B cell (primary cell): Measurements from ENCODE around the gene CCNYL1. TPM values are rescaled to one million over a fixed set of nuclear protein-coding genes. Genes with fewer than 3 reads are reported as not detected.
A peak's percentile ranks its signal among the peaks of the same experiment; 100 is the strongest.

Experiments used
- ATAC-seq: fragments of 200-7000 bp; cut with Tn5 transposase; one replicate; pipeline ENCODE4 v1.10.0; 2021; ENCODE audit warnings: low read depth, mild to moderate bottlenecking, moderate number of reproducible peaks, moderate library complexity
- CTCF ChIA-PET: fragments of 350-600 bp; sonication (Branson Sonifier 250); formaldehyde crosslinking; loops from one replicate; lab custom pipeline; 2021; ENCODE audit warnings: antibody characterized with exemption, inconsistent platforms; lab: Charles Lee
- POLR2A ChIA-PET: fragments of 350-600 bp; sonication (Branson Sonifier 250); formaldehyde crosslinking; loops from one replicate; lab custom pipeline; 2021; ENCODE audit warnings: antibody characterized with exemption; lab: Charles Lee
- DNase-seq: peaks from one replicate; pipeline ENCODE4 v3.0.0; 2013
- H2AFZ ChIP-seq: 2 replicates; pipeline ENCODE4 v1.6.1; 2012; ENCODE audit warnings: mild to moderate bottlenecking, low read depth, low read length; ENCODE audit not compliant: insufficient read depth, poor library complexity, severe bottlenecking
- H3K27ac ChIP-seq, 2 donors: 1 replicate in 1 of 2; 2 replicates in 1 of 2; pipeline ENCODE4 v1.5.1; 2012 to 2013; ENCODE audit warnings: low read length in 2 of 2, mild to moderate bottlenecking in 2 of 2, moderate library complexity in 1 of 2
- H3K27me3 ChIP-seq, 4 experiments: fragments of 200-600 bp in 1 of 4; sonication (generic) in 1 of 4; replicated peaks in 1 of 4; 1 replicate in 2 of 4; 2 replicates in 2 of 4; pipeline versions ENCODE4 v1.6.1 to v1.7.0; 2013 to 2016; ENCODE audit warnings: low read length in 3 of 4, mild to moderate bottlenecking in 2 of 4, mixed read lengths in 1 of 4, moderate library complexity in 1 of 4; ENCODE audit not compliant: insufficient read depth in 4 of 4, control insufficient read depth in 3 of 4; ENCODE audit errors: control extremely low read depth in 1 of 4
- H3K36me3 ChIP-seq, 2 experiments: replicated peaks in 1 of 2; 1 replicate in 1 of 2; 2 replicates in 1 of 2; pipeline versions ENCODE4 v1.6.1 to v1.7.1; 2013; ENCODE audit warnings: low read length in 1 of 2; ENCODE audit not compliant: insufficient read depth in 2 of 2, control insufficient read depth in 1 of 2; ENCODE audit errors: control extremely low read depth in 1 of 2, extremely low read depth in 1 of 2
- H3K4me1 ChIP-seq, 2 donors: fragments of 200-600 bp in 1 of 2; sonication (generic) in 1 of 2; 1 replicate in 1 of 2; 2 replicates in 1 of 2; pipeline versions ENCODE4 v1.5.1 to v1.6.1; 2013 to 2017; ENCODE audit warnings: low read length in 2 of 2; ENCODE audit not compliant: control insufficient read depth in 2 of 2, insufficient read depth in 2 of 2
- H3K4me2 ChIP-seq: replicated peaks from 2 replicates; pipeline ENCODE3; 2012; ENCODE audit warnings: mild to moderate bottlenecking, low read depth, low read length; ENCODE audit not compliant: poor library complexity, severe bottlenecking
- H3K4me3 ChIP-seq, 5 experiments: fragments of 200-600 bp in 1 of 5; sonication (generic) in 1 of 5; 1 replicate in 3 of 5; 2 replicates in 2 of 5; pipeline versions ENCODE4 v1.5.1 to v1.7.0; 2011 to 2016; ENCODE audit warnings: low read length in 4 of 5, mild to moderate bottlenecking in 4 of 5, low read depth in 2 of 5, control low read depth in 1 of 5, moderate library complexity in 1 of 5; ENCODE audit not compliant: insufficient read depth in 1 of 5; ENCODE audit errors: control extremely low read depth in 1 of 5, extremely low read depth in 1 of 5
- H3K79me2 ChIP-seq: fragments of 200-600 bp; sonication (generic); one replicate; pipeline ENCODE4 v1.6.0; 2016; ENCODE audit warnings: low read length; ENCODE audit not compliant: control insufficient read depth, insufficient read depth
- H3K9ac ChIP-seq: fragments of 200-600 bp; sonication (generic); 2 replicates; pipeline ENCODE4 v1.6.1; 2017; ENCODE audit warnings: mild to moderate bottlenecking, low read length, moderate library complexity
- H3K9me3 ChIP-seq, 3 donors: one replicate each; pipeline versions ENCODE4 v1.6.1 to v1.7.1; 2013; ENCODE audit warnings: low read length in 2 of 3; ENCODE audit not compliant: control insufficient read depth in 2 of 3, insufficient read depth in 1 of 3; ENCODE audit errors: control extremely low read depth in 1 of 3
- H4K20me1 ChIP-seq: 2 replicates; pipeline ENCODE4 v1.6.0; 2012; ENCODE audit warnings: mild to moderate bottlenecking, low read length; ENCODE audit not compliant: insufficient read depth, control insufficient read depth, poor library complexity, severe bottlenecking
- H3K27ac Mint-ChIP-seq: one replicate; pipeline ENCODE4 v1.8.0; 2021; ENCODE audit warnings: mixed read lengths
- H3K27me3 Mint-ChIP-seq: one replicate; pipeline ENCODE4 v1.8.0; 2021; ENCODE audit warnings: mixed read lengths
- H3K4me1 Mint-ChIP-seq: one replicate; pipeline ENCODE4 v1.8.0; 2021; ENCODE audit warnings: mixed read lengths
- H3K4me3 Mint-ChIP-seq: one replicate; pipeline ENCODE4 v1.8.0; 2021; ENCODE audit warnings: mixed read lengths
- H3K9me3 Mint-ChIP-seq: one replicate; pipeline ENCODE4 v1.8.0; 2022; ENCODE audit warnings: mixed read lengths; ENCODE audit not compliant: insufficient read depth
- EZH2 ChIP-seq: IDR thresholded peaks from 2 replicates; pipeline ENCODE4 v1.6.1; 2012; ENCODE audit warnings: borderline replicate concordance, low read depth, mild to moderate bottlenecking, moderate library complexity, low read length; ENCODE audit not compliant: insufficient read depth, poor library complexity, severe bottlenecking
- WGBS: methylation state at CpG from one replicate; pipeline ENCODE4 v1.1.5; 2013; ENCODE audit warnings: missing lambda C conversion rate; ENCODE audit not compliant: insufficient coverage; 5-methylcytosine and 5-hydroxymethylcytosine counted together
- intact Hi-C: fragments of 100-400 bp; cut with micrococcal nuclease; formaldehyde crosslinking; loops from one replicate; pipeline ENCODE4 v1.10.0; 2022
- polyA plus RNA-seq: library from polyadenylated mRNA; depleted of rRNA; stranded (reverse); fragments of >200 nt; gene quantifications from 2 replicates; pipeline ENCODE4 v1.2.3, GENCODE V29; 2012
- total RNA-seq, 2 donors: library from RNA; stranded (reverse); fragments of 120-200 nt in 1 of 2; gene quantifications; 1 replicate in 1 of 2; 2 replicates in 1 of 2; pipeline versions ENCODE4 v1.2.3 to v1.2.4, GENCODE V29; 2013 to 2022
- TF ChIP-seq, protein P1 (sequence below): fragments of 200-600 bp; IDR thresholded peaks from one replicate; pipeline ENCODE4 v1.8.0; 2022; ENCODE audit warnings: antibody characterized with exemption, mild to moderate bottlenecking

Gene CCNYL1
- total and polyA plus RNA-seq, 2 donors (not counting 1 experiment from before 2014, with no cell fraction given), result 8.6 to 14.2 TPM

DNA sequence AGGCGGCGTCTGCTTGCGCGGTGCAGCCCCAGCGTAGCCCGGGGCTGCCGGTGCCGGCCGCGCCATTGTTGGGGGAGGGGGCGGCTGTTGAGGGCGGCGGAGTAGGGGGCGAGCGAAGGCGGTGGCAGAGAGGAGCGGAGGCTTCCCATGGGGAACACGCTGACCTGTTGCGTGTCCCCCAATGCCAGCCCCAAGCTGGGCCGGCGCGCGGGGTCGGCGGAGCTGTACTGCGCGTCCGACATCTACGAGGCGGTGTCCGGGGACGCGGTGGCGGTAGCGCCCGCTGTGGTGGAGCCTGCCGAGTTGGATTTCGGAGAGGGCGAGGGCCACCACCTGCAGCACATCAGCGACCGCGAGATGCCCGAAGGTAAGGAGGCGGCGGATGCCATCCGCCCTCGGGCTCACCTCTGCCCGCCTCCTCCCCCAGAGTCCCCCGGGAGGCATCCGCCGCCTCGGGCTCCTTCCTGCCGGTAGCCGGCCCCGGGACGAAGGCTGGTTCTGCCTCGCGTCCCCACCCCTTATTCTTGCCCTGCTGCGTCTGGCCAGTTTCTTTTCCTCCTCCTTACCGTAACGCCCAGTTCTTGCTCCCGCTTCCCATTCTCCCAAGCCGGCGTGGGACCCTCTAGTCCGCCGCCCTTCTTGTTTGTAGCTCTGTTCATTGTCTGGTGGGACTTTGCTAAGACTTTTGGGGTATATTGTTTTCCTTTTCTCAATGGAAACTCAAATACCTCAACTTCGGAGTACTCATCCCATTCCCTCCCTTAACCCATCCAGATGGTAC is 500 bp downstream of the CCNYL1 start:
- Histone ChIP-seq H2AFZ (peak overlapping the region; percentile 70), H3K27me3 (no peaks in the 10 kb centered on the region), H3K4me1 (peaks cover 17 to 19% of the 10 kb centered on the region in 2 donors), H3K79me2 (peaks cover 37% of the 10 kb centered on the region), H3K27ac (peak overlapping the region; percentile 78 to 83), H3K36me3 (peaks cover 0 to 2% of the 10 kb centered on the region in 2 experiments), H3K9ac (peak overlapping the region; percentile 95), H3K4me3 (peak overlapping the region; percentile 61 to 90 (median 81)), H4K20me1 (peaks cover 19% of the 10 kb centered on the region), H3K4me2 (peak overlapping the region; percentile 89), H3K9me3 (no peaks in the 10 kb centered on the region)
- Mint-ChIP-seq H3K27me3 (no peaks in the 10 kb centered on the region), H3K4me1 (peaks cover 23% of the 10 kb centered on the region), H3K27ac (peak overlapping the region; percentile 88), H3K9me3 (no peaks in the 10 kb centered on the region), H3K4me3 (peak overlapping the region; percentile 91)
- TF ChIP-seq, protein P1, sequence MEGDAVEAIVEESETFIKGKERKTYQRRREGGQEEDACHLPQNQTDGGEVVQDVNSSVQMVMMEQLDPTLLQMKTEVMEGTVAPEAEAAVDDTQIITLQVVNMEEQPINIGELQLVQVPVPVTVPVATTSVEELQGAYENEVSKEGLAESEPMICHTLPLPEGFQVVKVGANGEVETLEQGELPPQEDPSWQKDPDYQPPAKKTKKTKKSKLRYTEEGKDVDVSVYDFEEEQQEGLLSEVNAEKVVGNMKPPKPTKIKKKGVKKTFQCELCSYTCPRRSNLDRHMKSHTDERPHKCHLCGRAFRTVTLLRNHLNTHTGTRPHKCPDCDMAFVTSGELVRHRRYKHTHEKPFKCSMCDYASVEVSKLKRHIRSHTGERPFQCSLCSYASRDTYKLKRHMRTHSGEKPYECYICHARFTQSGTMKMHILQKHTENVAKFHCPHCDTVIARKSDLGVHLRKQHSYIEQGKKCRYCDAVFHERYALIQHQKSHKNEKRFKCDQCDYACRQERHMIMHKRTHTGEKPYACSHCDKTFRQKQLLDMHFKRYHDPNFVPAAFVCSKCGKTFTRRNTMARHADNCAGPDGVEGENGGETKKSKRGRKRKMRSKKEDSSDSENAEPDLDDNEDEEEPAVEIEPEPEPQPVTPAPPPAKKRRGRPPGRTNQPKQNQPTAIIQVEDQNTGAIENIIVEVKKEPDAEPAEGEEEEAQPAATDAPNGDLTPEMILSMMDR, result no peak
- TF ChIP-seq EZH2, result no peak
- WGBS, result under 1% methylated on average over 57 of the region's 67 CpGs
- intact Hi-C loops, result loop anchor here (1.0 to 5.0 kb wide), 8 partner anchors 50 to 1555 kb away; partner anchors contain the start of genes CREB1, EEF1B2, FASTKD2 and MDH1B
- POLR2A ChIA-PET, result interaction anchor here (1.2 to 2.2 kb wide), 4 partner anchors 86 to 947 kb away, joined by 3 to 24 read pairs (median 6); partner anchors contain the start of genes CREB1, FASTKD2, KLF7 and MDH1B
- ATAC-seq, result peak; percentile 18
- CTCF ChIA-PET, result interaction anchor here (0.9 to 3.3 kb wide), 10 partner anchors 15 to 542 kb away, joined by 3 to 27 read pairs (median 3); partner anchors contain the start of genes CREB1, METTL21A and PLEKHM3
- DNase-seq, result peak; percentile 79

DNA sequence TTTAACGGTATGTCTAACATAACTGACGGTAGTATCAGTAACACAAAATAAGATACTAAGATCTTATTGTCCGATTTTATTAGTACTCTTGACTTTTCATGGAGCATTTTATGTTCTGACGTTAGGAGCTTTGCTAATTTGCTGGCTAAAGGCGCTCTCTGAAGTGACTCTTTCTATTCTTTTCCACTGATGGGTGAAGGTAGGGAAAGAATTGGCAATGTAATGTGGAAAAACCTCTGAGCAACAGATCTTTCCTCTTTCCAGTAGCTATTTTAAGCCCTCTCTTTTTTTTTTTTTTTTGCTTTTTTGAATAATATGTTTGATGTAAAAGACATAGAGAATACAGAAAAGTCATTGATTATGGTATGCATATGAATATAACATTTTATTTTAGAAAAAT is 4.6 kb downstream of the CCNYL1 start:
- CTCF ChIA-PET, result interaction anchor here (0.7 to 1.6 kb wide), 5 partner anchors 11 to 324 kb away, joined by 3 to 5 read pairs (median 4); no protein-coding TSS in a partner anchor
- Mint-ChIP-seq H3K4me1 (peaks cover 28% of the 10 kb centered on the region), H3K9me3 (no peaks in the 10 kb centered on the region), H3K4me3 (no peak overlapping the region), H3K27ac (no peak overlapping the region), H3K27me3 (no peaks in the 10 kb centered on the region)
- H3K79me2 ChIP-seq, result peaks cover 59% of the 10 kb centered on the region
- ATAC-seq (no peak), DNase-seq (no peak)
- no peak overlapping the region for H3K4me3 ChIP-seq
- no peaks in the 10 kb centered on the region for H3K9me3 ChIP-seq
- H3K9ac ChIP-seq, result no peak overlapping the region
- peaks cover 0 to 2% of the 10 kb centered on the region in 2 experiments for H3K36me3 ChIP-seq
- H3K27me3 ChIP-seq, result no peaks in the 10 kb centered on the region
- POLR2A ChIA-PET, result no interaction called here
- no peak overlapping the region for H3K4me2 ChIP-seq
- intact Hi-C loops, result no loop called here
- H3K27ac ChIP-seq, result no peak overlapping the region
- no peak for TF ChIP-seq EZH2
- TF ChIP-seq, protein P1, result no peak
- peaks cover 12 to 17% of the 10 kb centered on the region in 2 donors for H3K4me1 ChIP-seq
- no CpG with 5 or more reads among the region's 5 CpGs for WGBS
- peaks cover 19% of the 10 kb centered on the region for H4K20me1 ChIP-seq
- H2AFZ ChIP-seq, result no peak overlapping the region
